Measurements from ENCODE around the gene CIITA. TPM values are rescaled to one million over a fixed set of nuclear protein-coding genes. Genes with fewer than 3 reads are reported as not detected.
A peak's percentile ranks its signal among the peaks of the same experiment; 100 is the strongest.

CIITA gene
- total RNA-seq, 1 donor from 2014 or later: under 0.01 TPM

- DNase-seq (ENCODE audit: low spot score in 2 of 2) (peak; percentile 25 to 52), FAIRE-seq (no peak)
Measured at GRCh38 chr16:10971560-10971961, 94.6 kb downstream of the CIITA start.

DNA sequence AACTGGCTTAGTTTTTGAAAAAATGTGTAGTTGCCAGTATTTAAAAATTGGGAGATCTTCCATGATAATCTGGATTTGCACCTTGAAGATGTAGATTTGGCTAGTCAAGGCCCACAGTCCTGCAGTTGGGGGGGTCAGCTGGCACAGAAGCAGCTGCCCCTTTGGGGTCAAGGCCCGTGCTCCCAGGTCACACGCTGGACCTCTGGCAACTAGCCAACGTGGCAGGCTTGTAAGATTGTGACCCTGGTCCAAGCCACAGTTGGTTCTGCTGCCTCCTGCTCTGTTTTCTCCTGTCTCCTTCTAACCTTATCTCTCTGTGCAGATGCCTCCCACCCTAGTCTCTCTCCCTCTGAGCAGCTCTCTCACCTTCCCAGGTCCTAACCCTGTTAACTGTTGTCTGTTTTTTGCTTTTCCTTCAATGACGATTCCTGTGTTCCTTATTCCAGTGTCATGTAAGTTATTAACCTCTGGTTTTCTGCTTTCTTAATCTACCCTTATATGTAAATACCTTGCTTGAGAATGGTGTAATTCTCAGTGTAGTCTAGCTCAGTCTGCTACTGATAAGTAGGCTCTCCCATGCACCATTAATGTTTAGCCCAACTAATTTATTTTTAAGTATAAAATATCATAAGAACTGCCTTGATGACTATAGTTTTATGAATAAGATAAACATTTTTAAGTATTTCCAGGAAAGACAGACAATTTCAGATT is 95.3 kb downstream of the CIITA start:
- FAIRE-seq (no peak), DNase-seq (ENCODE audit: low spot score in 2 of 2) (no peak)

- FAIRE-seq: no peak
- no peak for DNase-seq (ENCODE audit: low spot score in 2 of 2)
Measured at GRCh38 chr16:10972819-10973464, 95.9 kb downstream of the CIITA start.

- no peak for DNase-seq (ENCODE audit: low spot score in 2 of 2)
Measured at GRCh38 chr16:10976634-10977033, 99.6 kb downstream of the CIITA start.

DNA sequence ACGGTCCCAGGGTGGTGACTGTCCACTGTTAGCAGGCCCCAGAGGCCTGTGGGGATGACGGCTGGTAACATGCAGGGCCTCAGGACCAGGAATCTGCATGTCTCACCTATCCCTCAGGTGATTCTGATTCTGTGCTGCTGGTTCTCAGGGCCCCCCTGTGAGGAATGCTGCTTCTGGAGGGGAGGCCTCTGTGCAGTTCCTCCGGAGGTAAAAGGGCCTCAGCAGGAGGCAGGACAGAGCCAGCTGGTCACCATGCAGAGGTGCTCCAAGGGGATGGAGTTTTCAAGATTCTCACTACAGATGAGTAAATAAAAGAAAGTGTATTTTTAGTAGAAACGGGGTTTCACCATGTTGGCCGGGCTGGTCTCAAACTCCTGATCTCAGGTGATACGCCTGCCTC is 101.1 kb downstream of the CIITA start:
- FAIRE-seq (no peak), DNase-seq (ENCODE audit: low spot score in 2 of 2) (no peak)

More at GRCh38 chr16:10976634-10977033, 99.6 kb downstream of the CIITA start:
- FAIRE-seq: no peak

GRCh38 chr16:10978871-10979446 is 102.0 kb downstream of the CIITA start:
- DNase-seq (ENCODE audit: low spot score in 2 of 2) (no peak), FAIRE-seq (no peak)

GRCh38 chr16:10979717-10980601 is 103.0 kb downstream of the CIITA start:
- FAIRE-seq (no peak), DNase-seq (ENCODE audit: low spot score in 2 of 2) (no peak)

- FAIRE-seq (no peak), DNase-seq (ENCODE audit: low spot score in 2 of 2) (no peak)
Measured at GRCh38 chr16:10980813-10981212, 103.8 kb downstream of the CIITA start.

- DNase-seq (ENCODE audit: low spot score in 2 of 2): no peak
- no peak for FAIRE-seq
Measured at GRCh38 chr16:10981697-10982216, 104.8 kb downstream of the CIITA start.

DNA sequence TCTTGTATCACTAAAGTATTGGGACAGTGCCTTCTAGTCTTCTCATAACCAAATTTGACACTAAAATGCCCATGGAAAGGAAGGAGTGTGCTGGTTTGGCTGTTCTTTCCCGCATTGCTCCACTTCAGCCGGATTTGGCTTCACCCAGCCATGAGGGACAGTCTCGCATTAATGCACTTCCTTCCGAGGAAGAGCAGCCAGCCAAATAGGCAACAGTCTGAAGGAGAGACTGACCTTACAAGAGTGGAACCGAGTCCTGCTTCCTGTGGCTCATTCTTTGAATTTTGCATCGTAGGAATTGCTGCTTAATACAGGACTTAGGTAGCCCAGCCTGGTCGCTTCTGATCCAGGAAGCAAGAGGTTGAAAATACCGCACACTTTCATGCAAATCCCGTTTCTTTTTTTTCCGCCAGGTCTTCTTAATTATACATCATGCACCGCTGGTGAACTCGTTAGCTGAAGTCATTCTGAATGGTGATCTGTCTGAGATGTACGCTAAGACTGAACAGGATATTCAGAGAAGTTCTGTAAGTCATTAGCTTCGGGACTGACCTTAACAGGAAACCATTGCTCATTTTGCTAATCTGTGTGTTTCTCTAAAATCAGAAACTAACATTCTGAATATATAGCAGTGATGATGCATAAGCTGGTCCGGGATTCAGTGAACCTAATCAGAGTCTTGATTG is 105.6 kb downstream of the CIITA start:
- FAIRE-seq: no peak
- DNase-seq (ENCODE audit: low spot score in 2 of 2): no peak

DNA sequence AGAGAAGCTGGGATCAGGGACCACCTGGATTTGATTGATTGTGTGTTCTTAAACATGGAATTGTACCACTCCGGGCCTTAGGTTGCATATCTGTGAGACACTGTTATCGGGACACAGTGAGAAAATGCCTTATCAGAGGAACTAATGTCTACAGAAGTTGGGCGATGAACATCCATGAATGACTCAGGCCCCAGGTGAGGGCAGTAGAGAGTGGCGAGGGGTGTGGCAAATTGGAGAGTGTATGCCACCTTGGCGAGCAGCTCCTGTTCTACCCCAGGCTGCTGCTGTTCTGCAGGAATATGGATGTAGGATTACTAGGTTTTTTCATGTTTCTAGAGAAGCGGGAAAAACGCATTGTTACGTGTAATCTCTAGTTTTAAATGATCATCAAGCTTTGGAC is 106.2 kb downstream of the CIITA start:
- no peak for DNase-seq (ENCODE audit: low spot score in 2 of 2)
- FAIRE-seq: no peak

DNA sequence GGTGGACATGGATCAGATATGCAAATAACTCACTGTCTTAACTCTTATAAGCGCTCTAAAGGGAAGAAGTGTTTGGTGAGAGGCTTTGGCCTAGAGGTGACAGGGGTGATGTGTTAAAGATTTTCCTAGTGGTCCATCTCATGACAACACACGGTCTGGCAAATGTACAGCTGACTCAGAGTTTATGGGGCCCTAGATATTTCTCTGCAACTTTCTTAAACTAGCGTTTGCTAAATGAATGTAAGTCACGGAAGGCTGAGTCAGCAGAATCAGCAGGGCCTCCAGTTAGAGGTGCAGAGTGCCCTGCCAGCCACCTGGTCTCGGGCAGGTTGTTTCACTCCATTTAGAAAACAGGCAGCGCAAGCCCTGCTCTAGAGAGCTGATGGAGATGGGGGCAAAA is 107.5 kb downstream of the CIITA start:
- FAIRE-seq (no peak), DNase-seq (ENCODE audit: low spot score in 2 of 2) (no peak)

Other genes starting within 250 kb of the CIITA start
- gene TEKT5, start 182.3 kb upstream of the CIITA start, total RNA-seq: 1.6 TPM
- gene NUBP1, start 133.4 kb upstream of the CIITA start, total RNA-seq: 14.3 TPM
- 17.5 TPM for gene TVP23A, start 58.4 kb upstream of the CIITA start, total RNA-seq
- gene DEXI, start 65.3 kb downstream of the CIITA start, total RNA-seq: 8.2 TPM
- gene CLEC16A, start 67.4 kb downstream of the CIITA start, total RNA-seq: 31.4 TPM